ENCODE data around the gene MBOAT2. TPM values are rescaled to one million over a fixed set of nuclear protein-coding genes. Genes with fewer than 3 reads are reported as not detected.

MBOAT2 gene
- total RNA-seq, 3 donors from 2014 or later = 36.1 to 65.6 (median 50.6) TPM

DNA sequence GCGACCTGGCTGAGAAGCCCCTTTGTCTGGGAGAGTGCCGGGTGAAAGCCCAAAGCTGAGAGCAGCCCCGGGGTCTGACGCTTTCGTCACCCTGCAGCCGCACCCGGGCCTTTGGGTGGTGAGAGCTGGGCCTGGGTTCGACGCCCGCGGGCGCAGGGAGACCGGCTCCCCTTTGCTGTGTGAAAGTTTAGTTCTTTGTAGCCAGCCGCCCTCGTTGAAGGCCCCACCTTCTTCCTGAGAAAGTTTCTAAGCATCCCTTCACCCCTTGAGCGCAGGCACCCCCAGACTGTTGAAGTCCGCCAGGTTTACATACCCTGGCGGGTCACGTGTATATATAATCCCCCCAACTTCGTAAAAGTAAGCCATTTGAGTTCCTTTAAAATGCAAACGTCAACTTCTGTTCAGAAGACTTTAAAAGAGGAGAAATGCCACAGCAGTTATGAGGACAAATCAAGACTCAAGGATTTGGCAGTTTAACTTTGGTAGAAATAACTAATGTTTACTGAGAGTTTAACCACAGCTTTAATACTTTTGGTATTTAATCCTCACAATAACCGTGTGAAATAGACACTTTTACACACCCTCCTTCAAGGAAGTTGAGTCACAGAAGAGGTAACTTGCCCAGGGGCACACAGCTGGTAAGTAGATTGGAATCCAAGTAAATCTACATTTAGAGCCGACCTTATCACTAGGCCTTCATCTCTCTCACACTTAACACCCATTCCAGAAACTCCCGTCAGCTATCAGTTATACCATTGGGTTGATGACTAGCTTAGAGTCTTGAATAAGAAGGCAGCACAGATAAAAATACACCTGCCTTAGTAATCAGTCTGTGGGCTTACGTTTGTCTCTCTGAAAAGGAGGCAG lies 1.1 kb upstream of the MBOAT2 start:
- intact Hi-C loops (cut with DNase I, micrococcal nuclease) = loop anchor here in 1 of 2 donors (5.0 kb wide), 1 partner anchor 133 kb away; no protein-coding TSS in a partner anchor
- Histone ChIP-seq H3K9me3 (no peaks in the 10 kb centered on the region), H3K36me3 (ENCODE audit: low read depth) (no peaks in the 10 kb centered on the region), H3K4me1 (ENCODE audit: low read depth) (peaks cover 12% of the 10 kb centered on the region), H3K4me3 (peak overlapping the region; percentile 63)
- ATAC-seq (peak; percentile 5), DNase-seq (no peak)
- TF ChIP-seq, protein P1, sequence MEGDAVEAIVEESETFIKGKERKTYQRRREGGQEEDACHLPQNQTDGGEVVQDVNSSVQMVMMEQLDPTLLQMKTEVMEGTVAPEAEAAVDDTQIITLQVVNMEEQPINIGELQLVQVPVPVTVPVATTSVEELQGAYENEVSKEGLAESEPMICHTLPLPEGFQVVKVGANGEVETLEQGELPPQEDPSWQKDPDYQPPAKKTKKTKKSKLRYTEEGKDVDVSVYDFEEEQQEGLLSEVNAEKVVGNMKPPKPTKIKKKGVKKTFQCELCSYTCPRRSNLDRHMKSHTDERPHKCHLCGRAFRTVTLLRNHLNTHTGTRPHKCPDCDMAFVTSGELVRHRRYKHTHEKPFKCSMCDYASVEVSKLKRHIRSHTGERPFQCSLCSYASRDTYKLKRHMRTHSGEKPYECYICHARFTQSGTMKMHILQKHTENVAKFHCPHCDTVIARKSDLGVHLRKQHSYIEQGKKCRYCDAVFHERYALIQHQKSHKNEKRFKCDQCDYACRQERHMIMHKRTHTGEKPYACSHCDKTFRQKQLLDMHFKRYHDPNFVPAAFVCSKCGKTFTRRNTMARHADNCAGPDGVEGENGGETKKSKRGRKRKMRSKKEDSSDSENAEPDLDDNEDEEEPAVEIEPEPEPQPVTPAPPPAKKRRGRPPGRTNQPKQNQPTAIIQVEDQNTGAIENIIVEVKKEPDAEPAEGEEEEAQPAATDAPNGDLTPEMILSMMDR (IDR thresholded peaks at IDR 0.05) = no peak

DNA sequence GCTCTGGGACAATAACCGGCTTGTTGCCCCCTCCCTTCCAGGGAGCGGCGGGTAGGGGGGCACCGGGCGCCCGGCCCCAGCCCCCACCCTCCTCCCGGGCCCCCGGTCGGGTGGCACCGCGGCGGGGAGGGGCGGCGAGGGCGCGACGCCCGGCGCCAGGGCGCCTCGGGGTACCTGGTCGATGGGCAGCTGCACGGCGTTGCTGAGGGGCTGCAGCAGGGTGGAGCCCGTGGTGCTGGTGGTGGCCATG lies 193 bp downstream of the MBOAT2 start:
- Histone ChIP-seq H3K36me3 (ENCODE audit: low read depth) (no peaks in the 10 kb centered on the region), H3K4me3 (peak overlapping the region; percentile 63), H3K9me3 (no peaks in the 10 kb centered on the region), H3K4me1 (ENCODE audit: low read depth) (peaks cover 16% of the 10 kb centered on the region)
- TF ChIP-seq, protein P1 (IDR thresholded peaks at IDR 0.05) = no peak
- intact Hi-C loops (cut with DNase I, micrococcal nuclease) = loop anchor here in 1 of 2 donors (5.0 kb wide), 1 partner anchor 134 kb away; no protein-coding TSS in a partner anchor
- no peak for ATAC-seq
- no peak for DNase-seq

DNA sequence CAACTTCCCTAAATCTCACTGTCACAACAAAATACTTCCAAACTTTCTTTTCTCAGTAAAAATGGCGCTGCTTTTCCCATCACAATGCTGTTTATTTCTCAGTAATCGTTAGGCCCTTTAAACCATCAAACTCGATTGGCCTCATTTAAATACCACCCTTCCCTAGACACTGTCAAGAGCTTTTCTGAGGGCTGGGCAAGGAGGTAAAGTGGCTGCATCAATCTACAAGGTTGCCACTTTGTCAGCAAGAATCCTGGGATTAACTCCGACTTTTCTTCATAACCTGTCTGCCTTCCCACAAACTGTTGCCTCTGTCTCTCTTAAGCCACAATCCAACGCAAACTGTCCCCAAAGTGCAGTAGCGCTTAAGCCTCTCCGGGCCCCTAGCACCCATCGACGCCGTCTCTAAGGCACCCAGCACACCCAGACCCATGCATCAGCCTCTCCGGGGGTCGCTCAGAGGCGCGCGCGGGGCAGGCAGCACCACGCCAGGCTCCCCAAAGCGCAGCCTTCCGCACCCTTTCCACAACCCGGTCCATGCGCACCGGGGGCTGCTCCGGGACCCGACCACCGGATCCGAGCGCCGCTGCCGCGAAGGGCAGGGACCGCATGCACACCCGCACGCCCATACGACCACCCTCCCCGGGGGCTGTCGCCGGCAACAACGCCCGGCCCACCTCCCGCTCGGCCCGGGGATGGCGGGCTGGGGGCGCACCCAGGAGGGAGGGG lies 683 bp downstream of the MBOAT2 start:
- TF ChIP-seq, protein P1 (IDR thresholded peaks at IDR 0.05) = no peak
- Histone ChIP-seq H3K36me3 (ENCODE audit: low read depth) (no peaks in the 10 kb centered on the region), H3K4me1 (ENCODE audit: low read depth) (peaks cover 17% of the 10 kb centered on the region), H3K9me3 (no peaks in the 10 kb centered on the region), H3K4me3 (peak overlapping the region; percentile 63)
- DNase-seq = peak; percentile 31 to 61 (median 60)
- intact Hi-C loops (cut with DNase I, micrococcal nuclease) = loop anchor here in 1 of 2 donors (5.0 kb wide), 1 partner anchor 134 kb away; no protein-coding TSS in a partner anchor
- ATAC-seq = peak; percentile 9

DNA sequence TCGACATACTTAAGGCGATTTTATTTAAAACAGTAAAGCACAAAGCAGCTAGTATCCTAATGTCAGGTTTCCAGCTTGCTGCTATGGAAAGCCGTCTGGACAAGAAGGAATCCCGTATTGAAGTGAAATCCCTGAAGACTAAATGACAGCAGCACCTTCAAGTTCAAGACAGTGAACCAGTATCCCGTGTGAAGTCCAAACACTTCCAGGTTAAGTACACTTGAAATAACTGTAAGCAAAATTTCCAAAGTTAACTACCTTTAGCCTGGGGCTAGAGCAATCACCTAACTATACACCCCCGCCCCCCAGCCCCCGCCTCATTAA lies 1.2 kb downstream of the MBOAT2 start:
- TF ChIP-seq, protein P1 (IDR thresholded peaks at IDR 0.05) = no peak
- DNase-seq (no peak), ATAC-seq (no peak)
- intact Hi-C loops (cut with DNase I, micrococcal nuclease) = loop anchor here in 1 of 2 donors (5.0 kb wide), 1 partner anchor 135 kb away; no protein-coding TSS in a partner anchor
- Histone ChIP-seq H3K36me3 (ENCODE audit: low read depth) (no peaks in the 10 kb centered on the region), H3K4me1 (ENCODE audit: low read depth) (peaks cover 19% of the 10 kb centered on the region), H3K9me3 (no peaks in the 10 kb centered on the region), H3K4me3 (no peak overlapping the region)

DNA sequence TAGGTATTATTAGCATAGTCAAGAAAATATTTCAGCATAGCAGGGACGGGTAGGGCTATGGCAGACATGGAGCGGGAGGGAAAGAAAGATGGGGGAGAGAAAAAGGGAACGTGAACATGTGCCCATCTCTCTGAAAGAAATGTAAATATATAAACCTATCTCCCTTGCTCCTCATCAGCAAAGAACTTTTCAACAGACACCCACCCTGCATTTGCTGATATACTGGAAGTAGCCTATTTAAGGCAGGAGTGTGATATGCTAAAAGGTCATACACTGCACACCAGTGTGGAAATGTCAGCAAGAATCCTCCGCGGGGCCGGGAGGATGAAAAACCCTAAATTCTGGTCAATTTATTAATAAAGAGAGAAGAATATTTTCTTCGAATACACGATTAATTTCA lies 1.7 kb downstream of the MBOAT2 start:
- H3K9me3 ChIP-seq = no peaks in the 10 kb centered on the region
- ATAC-seq = no peak
- H3K4me1 ChIP-seq (ENCODE audit: low read depth) = peaks cover 19% of the 10 kb centered on the region
- TF ChIP-seq, protein P1 (IDR thresholded peaks at IDR 0.05) = no peak
- no peaks in the 10 kb centered on the region for H3K36me3 ChIP-seq (ENCODE audit: low read depth)
- intact Hi-C loops (cut with DNase I, micrococcal nuclease) = loop anchor here in 1 of 2 donors (5.0 kb wide), 1 partner anchor 136 kb away; no protein-coding TSS in a partner anchor
- DNase-seq = no peak
- H3K4me3 ChIP-seq = no peak overlapping the region
